GM18868 (cell line): Measurements from ENCODE around the gene BMI1.
"Not testable (repeated sequence)": the region's sequence is repeated elsewhere in the genome, so short reads cannot be mapped to it uniquely, and the experiment has no call there.

ENCODE experiments used
- ATAC-seq: cut with Tn5 transposase; IDR thresholded peaks from one replicate; pipeline ENCODE4 v1.9.1; 2021; ENCODE audit warnings: mild to moderate bottlenecking, moderate library complexity; ENCODE audit not compliant: unreplicated experiment

Gene BMI1

GRCh38 chr10:22320591-22321155 lies at the start of gene BMI1:
TSS of gene BMI1 (plus strand) at chr10:22321099. CDS start at chr10:22326450, 5,351 bp downstream.
- ATAC-seq = peak; percentile 27

- no peak for ATAC-seq
These were observed 49.1 kb upstream of the BMI1 start for GRCh38 chr10:22271786-22272185.

- ATAC-seq = no peak
These were observed 42.5 kb upstream of the BMI1 start for GRCh38 chr10:22278441-22278782.

- no peak for ATAC-seq
These were observed 40.8 kb upstream of the BMI1 start for GRCh38 chr10:22280078-22280477.

- ATAC-seq = no peak
These were observed 35.8 kb upstream of the BMI1 start for GRCh38 chr10:22285130-22285529.

- no peak for ATAC-seq
These were observed 27.0 kb upstream of the BMI1 start for GRCh38 chr10:22293747-22294404.

- no peak for ATAC-seq
These were observed 26.2 kb upstream of the BMI1 start for GRCh38 chr10:22294694-22295093.

GRCh38 chr10:22301193-22301592 lies 19.7 kb upstream of the BMI1 start:
- no peak for ATAC-seq

GRCh38 chr10:22303461-22303860 lies 17.4 kb upstream of the BMI1 start:
- no peak for ATAC-seq

GRCh38 chr10:22305721-22306120 lies 15.2 kb upstream of the BMI1 start:
- ATAC-seq = peak; percentile 32

- ATAC-seq = peak; percentile 98
These were observed 12.5 kb upstream of the BMI1 start for GRCh38 chr10:22308390-22308789.

- no peak for ATAC-seq
These were observed 11.5 kb upstream of the BMI1 start for GRCh38 chr10:22309180-22310000.

- not testable (repeated sequence) for ATAC-seq
These were observed 10.9 kb upstream of the BMI1 start for GRCh38 chr10:22310012-22310411.

GRCh38 chr10:22310928-22311327 lies 10.0 kb upstream of the BMI1 start:
- no peak for ATAC-seq

GRCh38 chr10:22314852-22315251 lies 6.0 kb upstream of the BMI1 start:
- peak; percentile 25 for ATAC-seq

- ATAC-seq = peak; percentile 20
These were observed 5.2 kb upstream of the BMI1 start for GRCh38 chr10:22315455-22316285.

- ATAC-seq = peak; percentile 53
These were observed 4.4 kb upstream of the BMI1 start, which contains the start of gene COMMD3 for GRCh38 chr10:22316286-22317075. TSS of gene COMMD3 (plus strand) at chr10:22316388. CDS start at chr10:22316418, 30 bp downstream.

- peak; percentile 28 for ATAC-seq
These were observed 3.9 kb upstream of the BMI1 start for GRCh38 chr10:22317076-22317370.

GRCh38 chr10:22317771-22318565 lies 2.9 kb upstream of the BMI1 start:
- ATAC-seq = no peak

GRCh38 chr10:22318772-22319171 lies 2.1 kb upstream of the BMI1 start:
- no peak for ATAC-seq
